ENCODE measurements around the gene ABHD11. TPM values are rescaled to one million over a fixed set of nuclear protein-coding genes. Genes with fewer than 3 reads are reported as not detected.

ABHD11 gene
- polyA plus RNA-seq, 3 donors = 24.3 to 25.4 (median 25.2) TPM

DNA sequence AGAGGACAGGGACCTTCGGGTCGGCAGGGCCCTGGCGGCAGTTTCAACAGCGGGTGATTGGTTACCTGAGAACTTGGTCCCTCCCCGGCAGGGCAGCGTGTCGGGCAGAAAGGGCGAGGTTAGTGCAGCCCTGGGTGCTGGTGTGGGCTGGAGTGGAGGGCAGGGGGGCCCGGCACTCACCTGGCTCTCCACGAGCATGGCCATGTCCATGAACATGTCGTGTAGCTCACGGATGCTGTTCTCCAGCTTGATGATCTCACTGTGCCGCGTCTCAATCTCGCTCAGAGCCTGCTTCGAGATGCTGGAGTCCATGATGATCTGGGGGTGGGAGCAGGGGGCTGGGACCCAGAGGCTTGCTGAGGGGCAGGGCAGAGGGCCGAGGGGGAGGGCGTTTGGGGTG lies 35.9 kb downstream of the ABHD11 start:
- DNase-seq (ENCODE audit: low read depth in 3 of 3, low spot score in 2 of 3) = no peak

- DNase-seq (ENCODE audit: low read depth in 3 of 3, low spot score in 2 of 3) = no peak
Observed at GRCh38 chr7:73702226-73702625, 36.4 kb downstream of the ABHD11 start.

DNA sequence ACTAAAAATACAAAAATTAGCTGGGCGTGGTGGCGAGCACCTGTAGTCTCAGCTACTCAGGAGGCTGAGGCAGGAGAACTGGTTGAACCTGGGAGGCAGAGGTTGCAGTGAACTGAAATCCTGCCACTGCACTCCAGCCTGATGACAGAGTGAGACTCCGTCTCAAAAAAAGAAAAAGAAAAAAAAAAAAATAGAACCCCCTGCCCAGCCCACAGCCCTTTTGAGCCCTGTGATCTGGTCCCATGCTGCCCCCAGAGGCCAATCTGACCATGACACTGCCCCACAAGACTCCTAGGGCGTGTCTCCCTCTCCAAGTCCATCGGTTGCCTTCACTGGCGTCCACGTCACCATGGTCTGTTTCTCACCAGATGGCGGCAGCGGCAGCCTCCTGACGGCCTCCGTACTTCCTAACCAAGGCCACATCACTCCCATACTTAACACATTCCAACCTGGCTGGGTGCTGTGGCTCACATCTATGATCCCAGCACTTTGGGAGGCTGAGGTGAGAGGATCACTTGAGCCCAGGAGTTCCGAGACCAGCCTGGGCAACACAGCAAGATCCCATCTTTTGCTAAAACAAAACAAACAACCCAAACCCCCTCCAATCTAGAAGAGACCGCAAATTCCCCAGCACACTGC lies 37.1 kb downstream of the ABHD11 start:
- no peak for DNase-seq (ENCODE audit: low read depth in 3 of 3, low spot score in 2 of 3)

DNA sequence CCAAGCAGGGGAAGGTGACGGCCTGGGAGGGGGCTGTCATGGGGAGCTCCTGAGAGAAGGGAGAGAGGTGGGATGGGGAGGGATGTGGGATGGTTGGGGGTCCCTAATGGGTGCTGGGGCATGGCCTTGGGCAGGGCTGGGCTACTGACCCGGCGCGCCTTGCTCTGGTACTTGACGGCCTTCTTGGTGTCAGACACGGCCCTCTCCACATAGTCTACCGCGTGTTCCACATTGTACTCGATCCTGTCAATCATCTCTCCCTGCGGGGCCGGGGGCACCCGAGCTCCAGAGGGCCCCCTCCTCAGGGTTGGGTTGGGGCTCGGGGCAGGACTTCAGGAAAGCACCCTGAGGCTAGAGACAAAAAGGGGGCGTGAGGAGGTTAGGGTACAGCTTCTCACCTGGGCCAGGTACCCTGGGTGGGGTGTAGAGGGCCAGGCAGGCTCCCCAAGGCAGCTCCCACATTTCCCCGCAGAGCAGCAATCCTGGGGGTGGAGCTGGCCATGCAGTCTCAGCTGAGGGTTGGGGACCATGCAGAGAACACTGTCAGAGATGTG lies 37.9 kb downstream of the ABHD11 start:
- DNase-seq (ENCODE audit: low read depth in 3 of 3, low spot score in 2 of 3) = no peak

GRCh38 chr7:73700069-73700423 lies 38.6 kb downstream of the ABHD11 start:
- DNase-seq (ENCODE audit: low read depth in 3 of 3, low spot score in 2 of 3) = no peak

GRCh38 chr7:73699370-73700068 lies 39.1 kb downstream of the ABHD11 start:
- DNase-seq (ENCODE audit: low read depth in 3 of 3, low spot score in 2 of 3) = no peak

GRCh38 chr7:73698410-73698809 lies 40.2 kb downstream of the ABHD11 start:
- DNase-seq (ENCODE audit: low read depth in 3 of 3, low spot score in 2 of 3) = no peak

GRCh38 chr7:73696372-73696771 lies 42.2 kb downstream of the ABHD11 start:
- no peak for DNase-seq (ENCODE audit: low read depth in 3 of 3, low spot score in 2 of 3)

DNA sequence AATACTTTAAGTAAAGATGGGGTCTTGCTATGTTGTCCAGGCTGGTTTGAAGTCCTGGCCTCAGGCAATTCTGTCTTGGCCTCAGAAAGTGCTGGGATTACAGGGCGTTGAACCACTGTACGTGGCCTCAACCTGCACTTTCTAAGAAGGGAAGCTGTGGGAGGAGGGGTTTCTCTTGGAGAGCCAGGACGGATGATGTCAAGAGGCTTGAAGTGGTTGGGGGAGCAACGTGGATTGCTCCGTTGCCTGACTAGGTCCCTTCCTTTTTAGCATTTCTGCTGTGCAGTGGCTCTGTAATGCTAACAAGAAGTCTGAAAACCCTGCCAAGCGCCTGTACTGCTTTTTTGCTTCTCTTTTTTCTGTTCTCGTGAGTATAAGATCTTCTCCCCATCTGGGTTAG lies 48.0 kb downstream of the ABHD11 start:
- no peak for DNase-seq (ENCODE audit: low read depth in 3 of 3, low spot score in 2 of 3)

DNA sequence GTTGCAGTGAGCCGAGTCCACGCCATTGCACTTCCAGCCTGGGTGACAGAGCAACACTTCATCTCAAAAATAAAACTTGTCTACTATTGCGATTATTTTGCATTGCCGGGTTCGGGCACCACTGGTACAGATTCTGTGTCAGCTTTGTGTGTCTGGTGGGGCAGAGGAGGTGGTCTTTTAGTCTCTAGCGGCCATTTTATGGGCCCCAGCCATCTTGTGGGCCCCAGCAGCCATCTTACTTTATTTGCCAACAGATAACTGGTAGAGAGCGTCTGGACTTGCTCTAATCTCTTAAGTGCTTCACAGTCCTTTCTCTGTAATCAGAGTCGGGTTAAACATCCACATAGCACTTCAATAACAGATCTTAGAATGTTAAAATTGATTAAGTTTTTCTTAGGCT lies 50.3 kb downstream of the ABHD11 start:
- no peak for DNase-seq (ENCODE audit: low read depth in 3 of 3, low spot score in 2 of 3)

Other genes starting within 250 kb of the ABHD11 start
- 10 to 100 TPM; 76.6 to 86.0 (median 80.5) TPM for gene BAZ1B, start 216.5 kb downstream of the ABHD11 start, polyA plus RNA-seq (ENCODE audit: insufficient read length in 3 of 3)
- gene BCL7B, start 181.1 kb downstream of the ABHD11 start, polyA plus RNA-seq (ENCODE audit: insufficient read length in 3 of 3) = 10 to 100 TPM; 34.6 to 35.5 (median 34.6) TPM
- gene TBL2, start 160.2 kb downstream of the ABHD11 start, polyA plus RNA-seq (ENCODE audit: insufficient read length in 3 of 3) = 10 to 100 TPM; 37.9 to 40.8 (median 40.2) TPM
- gene MLXIPL, start 114.3 kb downstream of the ABHD11 start, polyA plus RNA-seq (ENCODE audit: insufficient read length in 3 of 3) = 1 to 10 TPM; 1.5 to 3.4 (median 2.9) TPM
- 10 to 100 TPM in 1 of 3 donors, 1 to 10 TPM in 2; 9.9 to 11.4 (median 10.0) TPM for gene VPS37D, start 71.0 kb downstream of the ABHD11 start, polyA plus RNA-seq (ENCODE audit: insufficient read length in 3 of 3)
- gene DNAJC30, start 55.3 kb downstream of the ABHD11 start, polyA plus RNA-seq (ENCODE audit: insufficient read length in 3 of 3) = 10 to 100 TPM in 2 of 3 donors, 1 to 10 TPM in 1; 9.1 to 11.5 (median 10.2) TPM
- 10 to 100 TPM; 78.7 to 85.6 (median 79.1) TPM for gene BUD23, start 55.2 kb downstream of the ABHD11 start, polyA plus RNA-seq (ENCODE audit: insufficient read length in 3 of 3)
- gene STX1A, start 19.1 kb downstream of the ABHD11 start, polyA plus RNA-seq (ENCODE audit: insufficient read length in 3 of 3) = 1 to 10 TPM; 7.0 to 8.5 (median 7.5) TPM
- gene CLDN3, start 31.5 kb upstream of the ABHD11 start, polyA plus RNA-seq (ENCODE audit: insufficient read length in 3 of 3) = 10 to 100 TPM; 27.7 to 32.9 (median 31.7) TPM
- 10 to 100 TPM; 68.7 to 91.4 (median 76.4) TPM for gene CLDN4, start 92.2 kb upstream of the ABHD11 start, polyA plus RNA-seq (ENCODE audit: insufficient read length in 3 of 3)
- 10 to 100 TPM in 1 of 3 donors, 1 to 10 TPM in 2; 3.4 to 12.2 (median 8.8) TPM for gene METTL27, start 103.7 kb upstream of the ABHD11 start, polyA plus RNA-seq (ENCODE audit: insufficient read length in 3 of 3)
- not detected for gene TMEM270, start 122.4 kb upstream of the ABHD11 start, polyA plus RNA-seq (ENCODE audit: insufficient read length in 3 of 3)

Measured in right renal cortex interstitium (tissue), 3 donors.